GM21423 (cell line): ENCODE results near the gene PEX19.

Experiments
- ATAC-seq: cut with Tn5 transposase; IDR thresholded peaks from one replicate; pipeline ENCODE4 v1.9.1; 2021; ENCODE audit warnings: mild to moderate bottlenecking, moderate library complexity; ENCODE audit not compliant: unreplicated experiment

The PEX19 gene

GRCh38 chr1:160239582-160240299, 45.2 kb downstream of the PEX19 start:
- ATAC-seq, result no peak

GRCh38 chr1:160238408-160238807, 46.5 kb downstream of the PEX19 start:
- no peak for ATAC-seq

GRCh38 chr1:160237558-160237957, 47.4 kb downstream of the PEX19 start:
- no peak for ATAC-seq

GRCh38 chr1:160236806-160237205, 48.1 kb downstream of the PEX19 start:
- ATAC-seq, result no peak

- ATAC-seq, result no peak
Measured at GRCh38 chr1:160232911-160233310, 52.0 kb downstream of the PEX19 start.

- no peak for ATAC-seq
Measured at GRCh38 chr1:160228431-160228830, 56.5 kb downstream of the PEX19 start.

- ATAC-seq, result no peak
Measured at GRCh38 chr1:160227561-160227960, 57.4 kb downstream of the PEX19 start.

- no peak for ATAC-seq
Measured at GRCh38 chr1:160227034-160227433, 57.9 kb downstream of the PEX19 start.
